H9 (cell line): ENCODE results near the gene PTGFR. TPM values are rescaled to one million over a fixed set of nuclear protein-coding genes. Genes with fewer than 3 reads are reported as not detected.

Experiments
- DNase-seq: peaks from one replicate; pipeline ENCODE4 v3.0.0-alpha.2; 2017
- H2AFZ ChIP-seq: one replicate; pipeline ENCODE4 v1.6.1; 2013; ENCODE audit warnings: mild to moderate bottlenecking, low read length, control low read depth, moderate library complexity
- H2AK5ac ChIP-seq: 2 replicates; pipeline ENCODE4 v1.6.1; 2013; ENCODE audit warnings: low read length, control low read depth, mixed read lengths; ENCODE audit not compliant: insufficient read length
- H2BK120ac ChIP-seq: one replicate; pipeline ENCODE4 v1.6.1; 2013; ENCODE audit warnings: low read depth, mild to moderate bottlenecking, low read length, control low read depth, inconsistent platforms; ENCODE audit not compliant: poor library complexity, severe bottlenecking
- H2BK12ac ChIP-seq: 2 replicates; pipeline ENCODE4 v1.6.1; 2013; ENCODE audit warnings: low read length, control low read depth, mixed read lengths, low read depth; ENCODE audit not compliant: insufficient read length
- H2BK15ac ChIP-seq: 2 replicates; pipeline ENCODE4 v1.6.1; 2013; ENCODE audit warnings: low read depth, low read length, control low read depth
- H2BK20ac ChIP-seq: one replicate; pipeline ENCODE4 v1.6.1; 2013; ENCODE audit warnings: low read depth, mild to moderate bottlenecking, low read length, control low read depth, inconsistent platforms; ENCODE audit not compliant: poor library complexity, severe bottlenecking
- H2BK5ac ChIP-seq: 2 replicates; pipeline ENCODE4 v1.6.1; 2013; ENCODE audit warnings: low read length, control low read depth, mixed read lengths; ENCODE audit not compliant: insufficient read length
- H3K14ac ChIP-seq: 2 replicates; pipeline ENCODE4 v1.6.1; 2013; ENCODE audit warnings: low read length, control low read depth; ENCODE audit not compliant: insufficient read depth
- H3K18ac ChIP-seq: 2 replicates; pipeline ENCODE4 v1.6.1; 2013; ENCODE audit warnings: low read depth, mild to moderate bottlenecking, mixed read lengths, low read length, control low read depth; ENCODE audit not compliant: insufficient read length
- H3K23ac ChIP-seq: 2 replicates; pipeline ENCODE4 v1.6.1; 2013; ENCODE audit warnings: low read length, control low read depth, mixed read lengths, low read depth; ENCODE audit not compliant: insufficient read length
- H3K23me2 ChIP-seq: 2 replicates; pipeline ENCODE4 v1.6.1; 2013; ENCODE audit warnings: low read depth, mild to moderate bottlenecking, mixed read lengths, low read length, control low read depth; ENCODE audit not compliant: insufficient read length, poor library complexity, severe bottlenecking
- H3K27ac ChIP-seq: 2 replicates; pipeline ENCODE4 v1.5.1; 2013; ENCODE audit warnings: low read length, control low read depth, mixed read lengths, low read depth; ENCODE audit not compliant: insufficient read length
- H3K27me3 ChIP-seq: 2 replicates; pipeline ENCODE4 v1.6.1; 2013; ENCODE audit warnings: low read length, control low read depth, inconsistent platforms; ENCODE audit not compliant: insufficient read depth
- H3K4ac ChIP-seq: 2 replicates; pipeline ENCODE4 v1.6.1; 2013; ENCODE audit warnings: low read depth, mild to moderate bottlenecking, control low read depth, inconsistent platforms, low read length, moderate library complexity
- H3K4me1 ChIP-seq: 2 replicates; pipeline ENCODE4 v1.6.1; 2013; ENCODE audit warnings: low read length, control low read depth, inconsistent platforms; ENCODE audit not compliant: insufficient read depth
- H3K4me2 ChIP-seq: 2 replicates; pipeline ENCODE4 v1.6.1; 2013; ENCODE audit warnings: low read length, control low read depth, mixed read lengths; ENCODE audit not compliant: insufficient read length, insufficient read depth
- H3K56ac ChIP-seq: 2 replicates; pipeline ENCODE4 v1.6.1; 2013; ENCODE audit warnings: low read depth, mild to moderate bottlenecking, mixed read lengths, low read length, control low read depth; ENCODE audit not compliant: insufficient read length
- H3K79me1 ChIP-seq: 2 replicates; pipeline ENCODE4 v1.6.1; 2013; ENCODE audit warnings: low read depth, mild to moderate bottlenecking, moderate library complexity, low read length, control low read depth, inconsistent platforms; ENCODE audit not compliant: insufficient read depth, poor library complexity, severe bottlenecking
- H3K79me2 ChIP-seq: 2 replicates; pipeline ENCODE4 v1.6.1; 2013; ENCODE audit warnings: low read length, control low read depth, inconsistent platforms; ENCODE audit not compliant: insufficient read depth
- H3K9ac ChIP-seq: 2 replicates; pipeline ENCODE4 v1.6.1; 2013; ENCODE audit warnings: low read length, control low read depth, mixed read lengths; ENCODE audit not compliant: insufficient read length; ENCODE audit errors: extremely low read depth
- H3K9me3 ChIP-seq: one replicate; pipeline ENCODE4 v1.6.1; 2013; ENCODE audit warnings: low read depth, low read length, inconsistent platforms; ENCODE audit not compliant: control insufficient read depth
- H3T11ph ChIP-seq: one replicate; pipeline ENCODE4 v1.6.1; 2013; ENCODE audit warnings: mild to moderate bottlenecking, low read length, control low read depth, inconsistent platforms
- H4K20me1 ChIP-seq: one replicate; pipeline ENCODE4 v1.6.1; 2013; ENCODE audit not compliant: control insufficient read depth, insufficient read length, insufficient read depth
- H4K5ac ChIP-seq: 2 replicates; pipeline ENCODE4 v1.6.1; 2013; ENCODE audit warnings: low read depth, mild to moderate bottlenecking, mixed read lengths, low read length, control low read depth; ENCODE audit not compliant: insufficient read length
- H4K8ac ChIP-seq: replicated peaks from 2 replicates; pipeline ENCODE4 v1.6.1; 2013; ENCODE audit warnings: low read length, control low read depth, mixed read lengths, low read depth; ENCODE audit not compliant: insufficient read length
- H4K91ac ChIP-seq: 2 replicates; pipeline ENCODE4 v1.6.1; 2013; ENCODE audit warnings: low read depth, mild to moderate bottlenecking, moderate library complexity, mixed read lengths, low read length, control low read depth; ENCODE audit not compliant: insufficient read length
- H3K27ac Mint-ChIP-seq, 3 experiments: 2 replicates in 2 of 3; 3 replicates in 1 of 3; pipeline ENCODE4 v1.8.0; 2020 to 2021; ENCODE audit warnings: mixed read lengths in 3 of 3, mild to moderate bottlenecking in 1 of 3, moderate library complexity in 1 of 3
- H3K27me3 Mint-ChIP-seq: 2 replicates; pipeline ENCODE4 v1.8.0; 2021; ENCODE audit warnings: low read depth, mild to moderate bottlenecking, moderate library complexity, mixed read lengths
- H3K36me3 Mint-ChIP-seq, 3 experiments: 2 replicates in 2 of 3; 3 replicates in 1 of 3; pipeline ENCODE4 v1.8.0; 2020 to 2021; ENCODE audit warnings: low read depth in 3 of 3, mixed read lengths in 3 of 3; ENCODE audit not compliant: insufficient read depth in 1 of 3
- H3K4me1 Mint-ChIP-seq, 2 experiments: 2 replicates each; pipeline ENCODE4 v1.8.0; 2020; ENCODE audit warnings: mixed read lengths in 2 of 2
- H3K4me3 Mint-ChIP-seq, 2 experiments: 2 replicates in 1 of 2; 3 replicates in 1 of 2; pipeline ENCODE4 v1.8.0; 2020 to 2021; ENCODE audit warnings: mild to moderate bottlenecking in 2 of 2, mixed read lengths in 2 of 2, moderate library complexity in 1 of 2
- H3K9me3 Mint-ChIP-seq, 2 experiments: 2 replicates in 1 of 2; 3 replicates in 1 of 2; pipeline ENCODE4 v1.8.0; 2020; ENCODE audit warnings: mild to moderate bottlenecking in 2 of 2, mixed read lengths in 2 of 2, moderate library complexity in 1 of 2
- WGBS: extraction: QIAGEN DNeasy Blood & Tissue Kit; methylation state at CpG from one replicate; pipeline ENCODE4 v1.1.7; 2013; ENCODE audit warnings: missing lambda C conversion rate, low lambda C conversion rate, mixed read lengths; ENCODE audit not compliant: insufficient read length; ENCODE audit errors: extremely low coverage; 5-methylcytosine and 5-hydroxymethylcytosine counted together
- total RNA-seq: library from RNA; stranded (reverse); gene quantifications from 2 replicates; pipeline ENCODE4 v1.2.1, GENCODE V29; 2021
- TF ChIP-seq, protein P1 (sequence below): fragments of 200-600 bp; sonication (generic); conservative IDR thresholded peaks from 3 replicates; pipeline ENCODE4 v1.8.0; 2021; ENCODE audit warnings: antibody characterized with exemption, mild to moderate bottlenecking

The PTGFR gene
- total RNA-seq, 1 experiment from 2014 or later: not detected

DNA sequence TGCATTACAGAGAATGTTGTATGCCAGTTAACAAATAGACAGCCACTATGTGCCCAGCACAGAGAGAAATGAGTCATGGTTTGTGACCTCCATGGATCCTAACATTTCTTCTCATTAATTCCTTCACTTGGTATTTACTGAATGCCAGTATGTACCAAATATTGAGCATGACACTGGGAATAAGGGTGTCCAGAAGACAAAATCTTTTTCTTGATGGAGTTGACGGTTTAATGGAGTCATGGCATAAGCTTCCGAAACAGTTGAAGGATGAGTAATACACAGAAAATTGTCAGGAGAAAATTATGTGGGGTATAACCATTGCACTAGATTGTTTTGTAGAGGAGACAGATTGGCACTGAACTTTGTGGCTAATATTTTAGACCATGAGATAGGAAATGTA, 36.9 kb downstream of the PTGFR start:
- TF ChIP-seq, protein P1, sequence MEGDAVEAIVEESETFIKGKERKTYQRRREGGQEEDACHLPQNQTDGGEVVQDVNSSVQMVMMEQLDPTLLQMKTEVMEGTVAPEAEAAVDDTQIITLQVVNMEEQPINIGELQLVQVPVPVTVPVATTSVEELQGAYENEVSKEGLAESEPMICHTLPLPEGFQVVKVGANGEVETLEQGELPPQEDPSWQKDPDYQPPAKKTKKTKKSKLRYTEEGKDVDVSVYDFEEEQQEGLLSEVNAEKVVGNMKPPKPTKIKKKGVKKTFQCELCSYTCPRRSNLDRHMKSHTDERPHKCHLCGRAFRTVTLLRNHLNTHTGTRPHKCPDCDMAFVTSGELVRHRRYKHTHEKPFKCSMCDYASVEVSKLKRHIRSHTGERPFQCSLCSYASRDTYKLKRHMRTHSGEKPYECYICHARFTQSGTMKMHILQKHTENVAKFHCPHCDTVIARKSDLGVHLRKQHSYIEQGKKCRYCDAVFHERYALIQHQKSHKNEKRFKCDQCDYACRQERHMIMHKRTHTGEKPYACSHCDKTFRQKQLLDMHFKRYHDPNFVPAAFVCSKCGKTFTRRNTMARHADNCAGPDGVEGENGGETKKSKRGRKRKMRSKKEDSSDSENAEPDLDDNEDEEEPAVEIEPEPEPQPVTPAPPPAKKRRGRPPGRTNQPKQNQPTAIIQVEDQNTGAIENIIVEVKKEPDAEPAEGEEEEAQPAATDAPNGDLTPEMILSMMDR: no peak
- no peak overlapping the region for H3K27ac ChIP-seq
- no peak overlapping the region for H3K4ac ChIP-seq
- H4K20me1 ChIP-seq: no peaks in the 10 kb centered on the region
- H3K23ac ChIP-seq: no peak overlapping the region
- no peaks in the 10 kb centered on the region for H3K9me3 ChIP-seq
- H2BK15ac ChIP-seq: no peak overlapping the region
- H2BK12ac ChIP-seq: no peak overlapping the region
- WGBS: no CpG with 5 or more reads among the region's 2 CpGs
- Mint-ChIP-seq H3K9me3 (no peaks in the 10 kb centered on the region), H3K4me1 (no peaks in the 10 kb centered on the region), H3K27me3 (no peaks in the 10 kb centered on the region; the same call in none of the 2 replicates), H3K27ac (no peak overlapping the region), H3K36me3 (no peaks in the 10 kb centered on the region), H3K4me3 (no peak overlapping the region)
- no peaks in the 10 kb centered on the region for H3K79me2 ChIP-seq
- H3K27me3 ChIP-seq: no peaks in the 10 kb centered on the region
- no peak for DNase-seq
- no peak overlapping the region for H2AFZ ChIP-seq
- H2BK120ac ChIP-seq: no peak overlapping the region
- H3K9ac ChIP-seq: no peak overlapping the region
- H4K5ac ChIP-seq: no peak overlapping the region
- H2AK5ac ChIP-seq: no peak overlapping the region
- H3K4me1 ChIP-seq: no peaks in the 10 kb centered on the region
- no peak overlapping the region for H4K8ac ChIP-seq
- no peak overlapping the region for H3T11ph ChIP-seq
- no peak overlapping the region for H3K4me2 ChIP-seq
- no peak overlapping the region for H4K91ac ChIP-seq
- H3K14ac ChIP-seq: no peak overlapping the region
- H3K56ac ChIP-seq: no peak overlapping the region
- H2BK20ac ChIP-seq: no peak overlapping the region
- no peaks in the 10 kb centered on the region for H3K79me1 ChIP-seq
- H3K23me2 ChIP-seq: no peaks in the 10 kb centered on the region
- no peak overlapping the region for H2BK5ac ChIP-seq
- no peak overlapping the region for H3K18ac ChIP-seq
